GM21737 (cell line): ENCODE data around the gene EEA1.

Experiments
- ATAC-seq: cut with Tn5 transposase; IDR thresholded peaks from one replicate; pipeline ENCODE4 v1.9.1; 2021; ENCODE audit warnings: mild to moderate bottlenecking, moderate library complexity; ENCODE audit not compliant: unreplicated experiment

EEA1 gene

GRCh38 chr12:92897844-92898243 is 31.3 kb downstream of the EEA1 start:
- no peak for ATAC-seq

- no peak for ATAC-seq
These were observed 38.4 kb downstream of the EEA1 start for GRCh38 chr12:92890601-92891106.

GRCh38 chr12:92886131-92886530 is 43.0 kb downstream of the EEA1 start:
- no peak for ATAC-seq

GRCh38 chr12:92879698-92880322 is 49.3 kb downstream of the EEA1 start:
- no peak for ATAC-seq

DNA sequence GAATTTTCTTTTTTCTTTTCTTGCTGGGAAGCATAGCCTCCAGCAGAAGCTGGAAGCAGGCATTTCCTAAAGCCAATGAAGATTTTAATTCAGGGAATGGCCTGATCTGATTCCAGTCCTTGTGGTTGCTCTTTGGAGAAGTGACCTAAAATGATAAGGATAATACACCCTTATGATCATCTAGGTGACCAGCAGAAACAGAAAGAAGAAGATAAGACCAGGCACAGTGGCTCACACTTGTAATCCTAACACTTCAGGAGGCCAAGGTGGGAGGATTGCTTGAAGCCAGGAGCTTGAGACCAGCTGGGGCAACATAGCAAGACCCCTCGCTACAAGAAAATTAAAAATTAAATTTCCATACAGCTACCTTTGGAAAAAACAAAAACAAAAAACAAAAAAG is 51.2 kb downstream of the EEA1 start:
- ATAC-seq, result no peak

- no peak for ATAC-seq
These were observed 52.6 kb downstream of the EEA1 start for GRCh38 chr12:92876496-92876895.

- ATAC-seq, result no peak
These were observed 58.0 kb downstream of the EEA1 start for GRCh38 chr12:92871116-92871515.

- no peak for ATAC-seq
These were observed 62.7 kb downstream of the EEA1 start for GRCh38 chr12:92866418-92866817.

- ATAC-seq, result no peak
These were observed 65.8 kb downstream of the EEA1 start for GRCh38 chr12:92863251-92863650.

- no peak for ATAC-seq
These were observed 67.7 kb downstream of the EEA1 start for GRCh38 chr12:92861381-92861780.

DNA sequence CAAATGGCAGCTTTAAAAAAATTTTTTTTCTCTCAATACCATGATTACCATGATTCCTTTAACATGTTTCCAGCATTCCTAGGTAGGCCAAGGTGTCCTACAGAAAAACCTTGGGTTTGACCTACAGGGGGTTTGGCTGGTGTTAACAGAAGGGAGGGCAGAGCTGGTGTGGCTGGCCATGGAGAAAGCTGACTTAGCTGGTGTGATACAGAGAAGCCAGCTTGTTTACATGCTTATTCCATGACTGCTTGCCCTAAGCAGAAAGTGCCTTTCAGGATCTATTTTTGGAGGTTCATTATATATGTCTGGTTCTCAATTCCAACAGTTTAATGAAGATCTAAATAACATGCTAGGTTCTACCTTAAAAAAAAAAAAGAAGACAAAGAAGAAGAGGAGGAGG is 68.6 kb downstream of the EEA1 start:
- no peak for ATAC-seq

DNA sequence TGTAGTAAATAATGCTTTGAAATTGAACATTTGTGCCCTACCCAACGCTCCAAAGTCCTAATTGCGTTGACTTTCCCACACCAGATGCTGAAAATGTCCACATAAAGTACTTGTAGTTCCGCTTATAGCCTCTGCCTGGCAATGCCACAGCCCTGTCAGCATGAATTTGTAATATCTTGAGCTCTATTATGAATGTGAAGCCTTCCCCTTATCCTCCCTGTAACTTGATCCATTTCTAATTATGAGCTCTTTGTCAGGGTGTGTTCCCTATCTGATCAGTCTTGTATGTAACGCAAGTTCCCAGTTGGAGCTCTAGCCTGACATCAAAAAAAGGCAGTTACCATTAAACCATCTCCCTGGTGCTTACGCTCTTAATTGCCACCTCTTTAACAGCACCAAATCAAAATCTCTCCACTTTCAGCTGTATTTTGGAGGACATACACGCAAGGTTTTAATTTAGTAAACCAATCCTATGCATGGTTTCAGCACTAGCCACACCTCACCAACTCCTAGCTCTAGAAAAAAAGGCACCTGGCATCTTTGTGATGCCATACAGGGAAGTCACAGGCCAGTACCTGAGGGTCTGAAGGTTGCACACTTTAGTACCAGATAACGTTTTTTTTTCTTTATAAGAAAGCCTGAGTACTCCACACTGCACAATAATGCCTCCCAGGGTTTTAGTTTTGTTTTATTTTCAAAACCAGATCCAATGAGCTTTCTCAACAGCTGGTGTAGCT is 69.3 kb downstream of the EEA1 start:
- ATAC-seq, result no peak

DNA sequence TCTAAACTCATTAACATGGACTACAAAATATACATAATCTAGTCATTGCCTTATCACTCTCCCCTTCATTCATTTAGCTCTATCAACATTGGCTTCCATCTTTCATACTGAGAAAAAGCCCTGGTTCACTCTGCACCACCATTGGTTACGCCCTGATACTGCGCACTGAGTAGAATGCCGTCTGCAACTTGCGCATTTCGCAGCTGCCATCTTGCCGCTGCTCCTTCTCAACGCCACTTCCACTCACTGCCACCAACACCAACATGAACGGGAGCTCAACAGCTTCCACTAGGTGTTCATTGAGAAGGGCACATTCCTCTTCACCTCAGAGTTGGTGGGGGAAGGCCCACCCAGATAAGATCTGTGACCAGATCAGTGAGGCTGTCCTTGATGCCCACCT is 71.3 kb downstream of the EEA1 start:
- no peak for ATAC-seq

GRCh38 chr12:92854344-92854743 is 74.8 kb downstream of the EEA1 start:
- no peak for ATAC-seq

GRCh38 chr12:92848740-92849139 is 80.4 kb downstream of the EEA1 start:
- ATAC-seq, result no peak

DNA sequence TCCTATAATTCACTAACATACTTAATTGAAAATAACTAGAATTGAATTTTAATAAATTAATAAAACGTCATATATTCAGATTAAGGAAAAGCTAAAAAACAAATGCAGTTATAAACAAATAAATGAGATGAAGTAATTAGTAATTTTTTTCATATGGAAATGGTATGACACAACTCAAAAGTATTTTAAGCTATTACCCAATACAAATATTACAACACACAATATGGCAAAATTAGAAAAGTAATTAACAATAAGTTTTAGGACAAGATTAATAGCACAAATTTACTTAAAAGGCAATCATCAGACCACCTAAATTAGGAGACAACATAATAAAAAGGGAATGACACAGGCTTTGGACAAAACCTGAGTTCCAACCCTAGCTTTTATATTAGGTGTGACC is 81.7 kb downstream of the EEA1 start:
- ATAC-seq, result no peak

DNA sequence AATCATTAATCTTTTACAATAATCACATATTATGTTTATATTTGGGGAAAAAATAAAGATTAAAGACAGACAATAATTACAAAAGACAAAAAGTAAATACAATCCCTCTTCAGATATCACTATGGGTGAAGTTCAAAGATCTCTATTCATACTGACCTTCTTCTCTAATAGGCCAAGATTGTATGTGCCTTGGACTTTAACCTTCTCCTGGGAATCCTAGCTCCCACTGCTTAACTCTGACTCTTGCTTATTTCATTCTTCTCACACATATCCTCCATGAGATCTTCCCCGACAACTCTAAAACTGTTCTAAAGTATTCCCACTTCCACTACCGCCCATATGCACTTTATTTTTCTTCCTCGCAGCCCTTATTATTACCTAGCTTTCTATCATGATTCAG is 83.8 kb downstream of the EEA1 start:
- no peak for ATAC-seq

GRCh38 chr12:92844151-92844763 is 84.8 kb downstream of the EEA1 start:
- ATAC-seq, result no peak

DNA sequence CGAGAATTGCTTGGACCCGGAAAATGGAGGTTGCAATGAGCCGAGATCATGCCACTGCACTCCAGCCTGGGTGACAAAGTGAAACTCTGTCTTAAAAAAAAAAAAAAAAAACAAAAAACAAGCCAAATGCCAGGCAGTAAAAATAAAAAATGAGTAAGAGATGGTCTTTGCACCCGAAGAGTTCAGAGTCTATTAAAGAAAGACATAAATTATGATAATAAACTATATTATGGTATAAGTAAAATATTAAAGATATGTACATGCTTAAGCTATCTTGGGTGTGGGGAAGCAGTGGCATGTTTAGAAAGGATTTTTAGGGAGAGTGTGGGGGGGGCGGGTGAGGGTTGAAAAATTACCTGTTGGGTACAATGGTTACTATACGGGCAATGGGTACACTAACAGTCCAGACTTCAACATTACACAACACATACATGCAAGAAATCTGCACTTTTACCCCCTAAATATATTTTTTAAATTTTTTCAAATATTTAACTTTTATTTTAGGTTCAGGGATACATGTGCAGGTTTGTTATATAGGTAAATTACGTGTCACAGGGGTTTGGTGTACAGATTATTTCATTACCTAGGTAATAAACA is 99.3 kb downstream of the EEA1 start:
- ATAC-seq, result no peak

GRCh38 chr12:92828565-92828964 is 100.5 kb downstream of the EEA1 start:
- no peak for ATAC-seq

- ATAC-seq, result no peak
These were observed 101.2 kb downstream of the EEA1 start for GRCh38 chr12:92827836-92828431.
